Fibroblast of peridontal ligament (primary cell): ENCODE data around the gene DNAJC24.
A peak's percentile ranks its signal among the peaks of the same experiment; 100 is the strongest.

Source experiments
- DNase-seq: peaks from one replicate; pipeline ENCODE4 v3.0.0-alpha.2; 2010; ENCODE audit errors: extremely low read depth

Gene DNAJC24

GRCh38 chr11:31415435-31415834 lies 45.8 kb downstream of the DNAJC24 start:
- no peak for DNase-seq

- DNase-seq, result no peak
Measured at GRCh38 chr11:31417357-31417756, 47.7 kb downstream of the DNAJC24 start.

GRCh38 chr11:31417816-31418215 lies 48.2 kb downstream of the DNAJC24 start:
- DNase-seq, result no peak

- no peak for DNase-seq
Measured at GRCh38 chr11:31419138-31419537, 49.5 kb downstream of the DNAJC24 start.

- DNase-seq, result no peak
Measured at GRCh38 chr11:31419669-31420068, 50.0 kb downstream of the DNAJC24 start.

- no peak for DNase-seq
Measured at GRCh38 chr11:31421820-31422219, 52.2 kb downstream of the DNAJC24 start.

GRCh38 chr11:31422703-31423102 lies 53.0 kb downstream of the DNAJC24 start:
- no peak for DNase-seq

GRCh38 chr11:31424652-31425051 lies 55.0 kb downstream of the DNAJC24 start:
- no peak for DNase-seq

- no peak for DNase-seq
Measured at GRCh38 chr11:31433851-31434250, 64.2 kb downstream of the DNAJC24 start.

GRCh38 chr11:31437742-31438435 lies 68.2 kb downstream of the DNAJC24 start:
- peak; percentile 55 for DNase-seq

GRCh38 chr11:31441296-31441695 lies 71.6 kb downstream of the DNAJC24 start:
- DNase-seq, result no peak

- no peak for DNase-seq
Measured at GRCh38 chr11:31442086-31442485, 72.4 kb downstream of the DNAJC24 start.

- DNase-seq, result no peak
Measured at GRCh38 chr11:31443802-31444201, 74.1 kb downstream of the DNAJC24 start.

GRCh38 chr11:31445621-31446020 lies 76.0 kb downstream of the DNAJC24 start:
- DNase-seq, result no peak

GRCh38 chr11:31449040-31449439 lies 79.4 kb downstream of the DNAJC24 start:
- DNase-seq, result no peak

GRCh38 chr11:31450841-31451240 lies 81.2 kb downstream of the DNAJC24 start:
- DNase-seq, result no peak

- DNase-seq, result no peak
Measured at GRCh38 chr11:31455177-31455576, 85.5 kb downstream of the DNAJC24 start.

GRCh38 chr11:31464436-31464835 lies 94.8 kb downstream of the DNAJC24 start:
- DNase-seq, result no peak

GRCh38 chr11:31474083-31474482 lies 104.4 kb downstream of the DNAJC24 start:
- DNase-seq, result no peak

- DNase-seq, result no peak
Measured at GRCh38 chr11:31477528-31478222, 108.0 kb downstream of the DNAJC24 start.

- no peak for DNase-seq
Measured at GRCh38 chr11:31478223-31478590, 108.5 kb downstream of the DNAJC24 start.

- no peak for DNase-seq
Measured at GRCh38 chr11:31479066-31479465, 109.4 kb downstream of the DNAJC24 start.

- no peak for DNase-seq
Measured at GRCh38 chr11:31480930-31481329, 111.3 kb downstream of the DNAJC24 start.
